GM21786 (cell line): ENCODE results near the gene IKZF2.
A peak's percentile ranks its signal among the peaks of the same experiment; 100 is the strongest.

Experiments used
- ATAC-seq: cut with Tn5 transposase; IDR thresholded peaks from one replicate; pipeline ENCODE4 v1.9.1; 2021; ENCODE audit not compliant: unreplicated experiment

IKZF2 gene

GRCh38 chr2:213104092-213104902 lies 47.1 kb downstream of the IKZF2 start:
- ATAC-seq: peak; percentile 37

- ATAC-seq: no peak
Observed at GRCh38 chr2:213101692-213102460, 49.5 kb downstream of the IKZF2 start.

- ATAC-seq: no peak
Observed at GRCh38 chr2:213101109-213101508, 50.3 kb downstream of the IKZF2 start.

- no peak for ATAC-seq
Observed at GRCh38 chr2:213098612-213099011, 52.8 kb downstream of the IKZF2 start.

- no peak for ATAC-seq
Observed at GRCh38 chr2:213091765-213092164, 59.6 kb downstream of the IKZF2 start.

GRCh38 chr2:213090772-213091171 lies 60.6 kb downstream of the IKZF2 start:
- no peak for ATAC-seq

GRCh38 chr2:213089438-213089837 lies 62.0 kb downstream of the IKZF2 start:
- no peak for ATAC-seq

- ATAC-seq: no peak
Observed at GRCh38 chr2:213087040-213087439, 64.4 kb downstream of the IKZF2 start.

- no peak for ATAC-seq
Observed at GRCh38 chr2:213086571-213086970, 64.8 kb downstream of the IKZF2 start.

GRCh38 chr2:213086050-213086449 lies 65.4 kb downstream of the IKZF2 start:
- ATAC-seq: no peak

- no peak for ATAC-seq
Observed at GRCh38 chr2:213085538-213085937, 65.9 kb downstream of the IKZF2 start.

GRCh38 chr2:213084261-213084660 lies 67.2 kb downstream of the IKZF2 start:
- ATAC-seq: no peak

- no peak for ATAC-seq
Observed at GRCh38 chr2:213080969-213081617, 70.3 kb downstream of the IKZF2 start.

GRCh38 chr2:213079756-213080155 lies 71.7 kb downstream of the IKZF2 start:
- ATAC-seq: no peak

- no peak for ATAC-seq
Observed at GRCh38 chr2:213078686-213079085, 72.7 kb downstream of the IKZF2 start.

GRCh38 chr2:213069531-213069930 lies 81.9 kb downstream of the IKZF2 start:
- ATAC-seq: no peak

- no peak for ATAC-seq
Observed at GRCh38 chr2:213068676-213069359, 82.6 kb downstream of the IKZF2 start.

GRCh38 chr2:213067888-213068287 lies 83.5 kb downstream of the IKZF2 start:
- ATAC-seq: no peak

GRCh38 chr2:213066443-213066743 lies 85.0 kb downstream of the IKZF2 start:
- no peak for ATAC-seq

- ATAC-seq: no peak
Observed at GRCh38 chr2:213065583-213066442, 85.6 kb downstream of the IKZF2 start.
